HG03457 (cell line): ENCODE results near the gene PARP1.
A peak's percentile ranks its signal among the peaks of the same experiment; 100 is the strongest.
"Not testable (repeated sequence)": the region's sequence is repeated elsewhere in the genome, so short reads cannot be mapped to it uniquely, and the experiment has no call there.

Experiments
- ATAC-seq: cut with Tn5 transposase; IDR thresholded peaks from one replicate; pipeline ENCODE4 v1.9.1; 2021; ENCODE audit warnings: moderate number of reproducible peaks; ENCODE audit not compliant: unreplicated experiment

PARP1 gene

GRCh38 chr1:226407497-226408284 lies at the start of gene PARP1:
TSS of gene PARP1 (minus strand) at chr1:226408093. CDS start at chr1:226407929, 164 bp downstream.
- ATAC-seq: peak; percentile 70

DNA sequence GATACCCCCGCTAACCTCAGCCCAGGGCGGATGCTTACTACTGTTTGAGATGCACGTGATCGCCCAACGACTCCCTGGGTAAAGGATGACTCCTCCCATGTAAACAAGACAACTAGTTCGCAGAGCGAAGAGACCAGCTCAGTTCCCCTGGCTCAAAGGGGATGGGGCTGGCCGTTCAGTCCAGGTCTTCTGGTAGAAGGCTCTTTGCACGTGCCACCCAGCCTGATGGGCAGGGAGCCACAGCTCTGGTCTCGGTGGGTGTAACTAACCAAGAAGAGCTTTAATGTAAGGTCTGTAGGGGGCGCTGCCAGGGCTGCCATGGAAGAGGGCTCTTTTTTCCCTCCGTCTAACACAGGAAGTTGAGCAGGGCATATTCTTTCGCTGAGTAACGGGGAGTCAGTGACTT lies 49.4 kb upstream of the PARP1 start:
- ATAC-seq: no peak

- no peak for ATAC-seq
Observed at GRCh38 chr1:226455843-226456242, 48.0 kb upstream of the PARP1 start.

GRCh38 chr1:226454349-226454748 lies 46.5 kb upstream of the PARP1 start:
- ATAC-seq: no peak

DNA sequence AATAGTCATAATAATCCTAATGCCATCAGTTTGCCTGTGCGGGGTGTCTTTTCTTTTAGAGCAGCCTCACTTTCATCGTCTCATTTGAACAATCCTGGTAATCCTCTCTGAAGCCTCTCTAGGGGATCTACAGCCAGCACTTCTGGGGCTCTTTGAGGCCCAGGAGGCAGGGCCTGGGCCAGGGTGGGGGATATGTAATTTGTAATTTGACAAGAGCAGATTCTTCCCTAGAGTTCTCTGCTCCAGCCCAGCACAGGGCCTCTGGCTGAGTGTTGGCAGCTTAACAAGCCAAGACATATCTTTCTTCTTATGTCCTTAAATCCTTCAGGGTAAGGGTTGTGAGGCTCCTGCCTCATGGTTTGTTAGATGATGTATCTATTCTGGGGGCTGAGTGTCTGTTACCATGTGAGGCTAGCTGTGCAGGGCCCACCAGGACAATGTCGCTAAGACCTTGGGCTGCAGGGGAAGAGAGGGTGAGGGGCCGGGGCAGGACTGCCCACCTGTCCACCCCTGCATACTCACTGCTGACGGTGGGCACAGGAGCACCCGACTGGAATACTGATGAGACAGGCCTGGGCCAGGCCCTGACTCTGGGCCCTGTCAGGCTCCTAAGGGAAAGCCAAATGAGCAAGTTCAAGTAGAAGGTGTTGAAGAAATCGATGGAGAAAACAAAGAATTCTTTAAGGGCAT lies 45.3 kb upstream of the PARP1 start:
- no peak for ATAC-seq

DNA sequence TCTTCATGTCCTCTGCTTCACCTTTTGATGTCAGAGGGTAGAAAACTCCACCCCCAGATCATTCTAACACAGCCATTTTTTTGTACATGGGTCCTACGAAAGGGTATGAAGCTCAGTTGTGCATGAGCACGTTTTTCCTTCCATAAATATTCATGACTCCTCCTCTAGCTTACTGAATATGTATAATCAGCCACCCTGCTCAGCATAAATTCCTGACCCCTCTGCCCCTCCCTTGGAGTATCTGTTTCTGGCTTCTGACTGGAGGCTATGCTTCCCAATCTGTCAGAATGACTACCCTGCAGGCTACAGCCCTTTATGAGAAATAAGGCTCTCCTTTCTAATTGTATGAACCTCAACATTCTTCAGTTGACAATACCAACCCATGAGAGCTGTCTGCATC lies 42.8 kb upstream of the PARP1 start:
- no peak for ATAC-seq

- no peak for ATAC-seq
Observed at GRCh38 chr1:226449823-226450222, 41.9 kb upstream of the PARP1 start.

DNA sequence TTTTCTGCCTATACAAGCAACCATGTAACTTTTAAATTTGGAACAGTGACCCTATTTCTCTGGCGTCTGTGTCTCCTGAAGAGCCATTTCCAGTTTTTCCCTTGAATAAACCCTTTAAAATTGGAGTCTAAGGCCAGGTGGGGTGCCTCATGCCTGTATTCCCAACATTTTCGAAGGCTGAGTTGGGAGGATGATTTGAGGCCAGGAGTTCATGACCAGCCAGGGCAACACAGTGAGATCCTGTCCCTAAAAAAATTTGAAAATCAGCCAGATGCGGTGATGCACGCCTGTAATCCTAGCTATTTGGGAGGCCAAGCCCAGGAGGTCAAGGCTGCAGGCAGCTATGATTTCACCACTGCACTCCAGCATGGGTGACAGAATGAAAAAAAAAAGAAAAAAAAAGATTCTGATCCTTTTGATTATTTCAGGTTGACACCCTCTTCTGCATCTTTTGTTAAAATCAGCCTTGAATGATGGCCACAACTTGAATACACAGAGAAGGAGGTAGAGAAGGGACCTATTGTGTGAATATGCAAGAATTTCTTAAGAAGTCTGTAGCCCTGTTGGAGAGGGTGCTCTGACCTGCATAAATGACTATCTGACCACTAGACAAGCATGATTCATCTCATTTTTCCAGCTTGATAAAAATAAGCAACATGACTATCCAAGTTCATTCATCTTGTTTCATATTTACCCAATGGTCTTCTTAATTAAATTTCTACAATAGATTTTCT lies 40.2 kb upstream of the PARP1 start:
- ATAC-seq: no peak

DNA sequence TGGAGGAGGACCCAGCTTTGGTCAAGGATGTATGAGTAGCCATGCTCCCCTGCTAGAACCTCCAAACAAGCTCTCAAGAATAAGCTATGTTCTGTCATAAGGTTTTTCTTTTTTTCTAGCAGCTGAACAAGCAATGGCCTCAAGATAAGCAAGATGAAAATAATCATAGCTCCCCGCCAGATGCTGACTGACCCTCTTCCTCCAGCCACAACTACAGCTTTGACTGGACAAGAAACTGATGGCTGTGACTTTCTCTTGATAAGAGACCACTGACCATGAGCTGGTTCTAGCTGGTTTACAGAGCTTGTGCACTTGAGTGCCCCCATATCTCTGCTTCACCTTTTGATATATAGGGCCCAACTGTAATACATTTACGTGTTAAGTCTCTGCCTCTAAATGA lies 38.2 kb upstream of the PARP1 start:
- ATAC-seq: no peak

DNA sequence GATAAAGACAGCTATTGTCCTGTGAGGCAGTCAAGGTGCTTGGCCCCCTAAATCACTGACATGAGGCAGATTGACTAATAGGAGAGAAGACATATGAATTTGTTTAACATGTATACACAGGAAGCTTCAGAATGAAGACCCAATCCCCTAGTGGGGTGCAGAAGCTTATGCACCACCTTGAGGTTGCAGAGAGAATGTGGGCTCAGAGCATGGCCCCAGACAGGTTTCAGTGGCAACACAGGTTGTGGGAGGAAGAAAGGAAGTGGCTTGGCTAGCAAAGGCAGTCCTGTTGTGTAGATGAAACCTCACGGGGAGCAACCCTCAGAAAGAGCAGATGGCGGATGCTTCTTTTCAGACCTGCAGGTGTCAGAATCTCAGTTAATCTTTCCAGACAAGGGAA lies 37.0 kb upstream of the PARP1 start:
- peak; percentile 99 for ATAC-seq

GRCh38 chr1:226443439-226443838 lies 35.5 kb upstream of the PARP1 start:
- no peak for ATAC-seq

GRCh38 chr1:226443033-226443432 lies 35.1 kb upstream of the PARP1 start:
- no peak for ATAC-seq

DNA sequence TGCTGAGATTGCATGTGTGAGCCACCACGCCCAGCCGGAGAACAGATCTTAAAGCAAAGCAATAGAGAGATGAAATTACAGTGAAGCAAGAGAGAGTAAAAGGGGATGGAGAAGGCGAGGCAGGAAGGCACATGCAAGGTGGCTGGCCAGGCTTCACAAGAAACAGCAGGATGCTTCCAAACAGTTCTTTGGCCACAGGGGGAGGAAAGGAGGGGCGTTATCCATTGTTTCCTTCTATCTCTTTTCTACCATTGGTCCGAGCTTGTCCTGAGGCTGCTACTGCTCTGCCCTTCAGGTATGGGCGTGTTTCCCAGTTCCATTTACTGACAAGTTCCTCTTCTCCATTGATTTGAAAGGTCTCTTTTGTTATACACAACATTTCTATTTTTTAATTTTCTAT lies 33.7 kb upstream of the PARP1 start:
- no peak for ATAC-seq

GRCh38 chr1:226440512-226440911 lies 32.6 kb upstream of the PARP1 start:
- ATAC-seq: no peak

GRCh38 chr1:226438007-226438406 lies 30.1 kb upstream of the PARP1 start:
- no peak for ATAC-seq

DNA sequence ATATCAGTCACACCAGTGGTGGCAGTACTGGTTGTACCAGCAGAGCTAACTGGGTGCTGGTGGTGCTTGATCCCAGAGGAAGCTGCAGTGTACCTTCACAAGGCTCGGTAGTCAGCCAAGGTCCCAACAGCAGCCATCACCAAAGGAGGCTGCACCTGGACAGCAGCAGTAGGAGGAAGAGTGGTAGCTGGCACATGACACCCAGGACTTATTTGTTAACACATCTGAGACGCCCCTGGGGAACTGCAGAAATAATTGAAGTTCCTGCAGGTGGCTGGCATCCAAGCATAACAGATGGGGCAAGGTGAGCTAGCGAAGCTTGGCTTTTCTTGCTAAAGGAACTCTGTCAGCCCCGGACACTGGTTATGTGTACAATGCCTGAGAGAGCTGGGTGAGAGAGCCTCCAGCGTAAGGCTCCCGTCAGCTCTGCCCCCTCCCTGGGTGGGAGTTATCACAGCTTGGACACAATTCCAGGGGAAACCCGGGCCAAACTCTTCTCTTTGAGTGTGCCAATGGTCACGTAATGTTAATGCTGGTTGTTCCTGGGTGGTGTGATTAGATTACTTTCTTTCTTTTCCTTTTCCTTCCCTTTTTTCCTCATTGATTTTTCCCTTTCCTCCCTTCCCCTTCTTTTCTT lies 29.1 kb upstream of the PARP1 start:
- no peak for ATAC-seq

GRCh38 chr1:226436472-226436854 lies 28.6 kb upstream of the PARP1 start:
- no peak for ATAC-seq

DNA sequence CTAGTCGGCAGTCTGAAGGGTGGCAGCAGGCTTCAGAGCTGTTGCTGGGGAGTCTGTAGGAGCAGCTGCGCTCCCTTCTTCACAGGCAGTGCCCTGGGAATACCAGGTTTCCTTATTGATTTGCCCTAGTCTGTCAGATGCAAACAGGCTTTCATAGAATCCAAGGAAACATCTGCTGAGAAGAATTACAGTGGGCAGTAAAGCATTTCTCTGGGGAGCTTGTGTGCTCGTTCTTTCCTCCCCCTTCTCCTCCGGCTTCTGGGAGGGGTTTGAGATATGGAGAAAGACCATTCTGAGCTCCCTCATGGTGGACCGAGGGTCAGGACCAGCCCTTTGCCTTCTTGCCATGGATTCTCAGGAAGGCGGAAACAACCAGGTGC lies 25.4 kb upstream of the PARP1 start:
- no peak for ATAC-seq

- no peak for ATAC-seq
Observed at GRCh38 chr1:226432586-226433340, 24.9 kb upstream of the PARP1 start.

- not testable (repeated sequence) for ATAC-seq
Observed at GRCh38 chr1:226431898-226432297, 24.0 kb upstream of the PARP1 start.
